ENCODE results near the gene EDN2. TPM values are rescaled to one million over a fixed set of nuclear protein-coding genes. Genes with fewer than 3 reads are reported as not detected.

EDN2 gene
- total RNA-seq, 2 experiments from 2014 or later, result not detected

GRCh38 chr1:41514381-41514780 lies 29.9 kb upstream of the EDN2 start:
- H3K9me3 Mint-ChIP-seq, result no peaks in the 10 kb centered on the region
- intact Hi-C loops (cut with DNase I, micrococcal nuclease), result no loop called here
- H3K9me3 ChIP-seq (ENCODE audit: control insufficient read depth in 1 of 2, insufficient read depth in 1 of 2, low read length in 2 of 2), result no peaks in the 10 kb centered on the region
- CTCF ChIA-PET, result no interaction called here
- no peak overlapping the region for H3K4me3 ChIP-seq (ENCODE audit: low read length)
- H3K27ac ChIP-seq (ENCODE audit: low read depth in 1 of 2, low read length in 2 of 2), result no peak overlapping the region
- TF ChIP-seq CTCF (IDR thresholded peaks at IDR 0.05), result no peak
- no peaks in the 10 kb centered on the region for H3K27me3 Mint-ChIP-seq
- H3K4me1 ChIP-seq (ENCODE audit: insufficient read depth, low read length), result peaks cover 8% of the 10 kb centered on the region
- H3K36me3 Mint-ChIP-seq (ENCODE audit: low read depth), result peaks cover 5% of the 10 kb centered on the region
- peaks cover 6% of the 10 kb centered on the region for H3K36me3 ChIP-seq (ENCODE audit: insufficient read depth, low read length)
- no peak overlapping the region for H3K27ac Mint-ChIP-seq
- DNase-seq, result no peak
- no peaks in the 10 kb centered on the region for H3K27me3 ChIP-seq (ENCODE audit: control insufficient read depth in 1 of 2, insufficient read depth in 2 of 2, low read length in 2 of 2)
- no peak for ATAC-seq (ENCODE audit: poor library complexity)
- POLR2A ChIA-PET, result no interaction called here
- no peak overlapping the region for H3K4me3 Mint-ChIP-seq
- H3K4me1 Mint-ChIP-seq (ENCODE audit: low read depth), result no peaks in the 10 kb centered on the region

GRCh38 chr1:41513383-41513735 lies 28.9 kb upstream of the EDN2 start:
- Mint-ChIP-seq H3K27ac (no peak overlapping the region), H3K4me3 (no peak overlapping the region), H3K4me1 (ENCODE audit: low read depth) (no peaks in the 10 kb centered on the region), H3K27me3 (no peaks in the 10 kb centered on the region), H3K36me3 (ENCODE audit: low read depth) (peaks cover 5% of the 10 kb centered on the region), H3K9me3 (no peaks in the 10 kb centered on the region)
- ATAC-seq (ENCODE audit: poor library complexity) (no peak), DNase-seq (peak in 4 of 14 experiments; percentile 7 to 32 (median 13))
- POLR2A ChIA-PET, result no interaction called here
- Histone ChIP-seq H3K4me3 (ENCODE audit: low read length) (no peak overlapping the region), H3K9me3 (ENCODE audit: control insufficient read depth in 1 of 2, insufficient read depth in 1 of 2, low read length in 2 of 2) (no peaks in the 10 kb centered on the region), H3K4me1 (ENCODE audit: insufficient read depth, low read length) (peaks cover 8% of the 10 kb centered on the region), H3K36me3 (ENCODE audit: insufficient read depth, low read length) (peaks cover 6% of the 10 kb centered on the region), H3K27ac (ENCODE audit: low read depth in 1 of 2, low read length in 2 of 2) (no peak overlapping the region), H3K27me3 (ENCODE audit: control insufficient read depth in 1 of 2, insufficient read depth in 2 of 2, low read length in 2 of 2) (no peaks in the 10 kb centered on the region)
- TF ChIP-seq CTCF (IDR thresholded peaks at IDR 0.05), result no peak
- CTCF ChIA-PET, result no interaction called here
- intact Hi-C loops (cut with DNase I, micrococcal nuclease), result no loop called here

GRCh38 chr1:41512701-41513382 lies 28.4 kb upstream of the EDN2 start:
- no peak overlapping the region for H3K4me3 ChIP-seq (ENCODE audit: low read length)
- Mint-ChIP-seq H3K36me3 (ENCODE audit: low read depth) (peaks cover 5% of the 10 kb centered on the region), H3K27me3 (no peaks in the 10 kb centered on the region), H3K4me3 (no peak overlapping the region), H3K9me3 (no peaks in the 10 kb centered on the region), H3K4me1 (ENCODE audit: low read depth) (no peaks in the 10 kb centered on the region), H3K27ac (no peak overlapping the region)
- ATAC-seq (ENCODE audit: poor library complexity) (no peak), DNase-seq (no peak)
- no peak overlapping the region for H3K27ac ChIP-seq (ENCODE audit: low read depth in 1 of 2, low read length in 2 of 2)
- peaks cover 8% of the 10 kb centered on the region for H3K4me1 ChIP-seq (ENCODE audit: insufficient read depth, low read length)
- intact Hi-C loops (cut with DNase I, micrococcal nuclease), result no loop called here
- ChIA-PET CTCF (no interaction called here), POLR2A (no interaction called here)
- no peaks in the 10 kb centered on the region for H3K27me3 ChIP-seq (ENCODE audit: control insufficient read depth in 1 of 2, insufficient read depth in 2 of 2, low read length in 2 of 2)
- H3K9me3 ChIP-seq (ENCODE audit: control insufficient read depth in 1 of 2, insufficient read depth in 1 of 2, low read length in 2 of 2), result no peaks in the 10 kb centered on the region
- H3K36me3 ChIP-seq (ENCODE audit: insufficient read depth, low read length), result peaks cover 5% of the 10 kb centered on the region
- no peak for TF ChIP-seq CTCF (IDR thresholded peaks at IDR 0.05)

Measured in CD4-positive, alpha-beta T cell (primary cell).